K562 (cell line): ENCODE measurements around the gene SV2A. TPM values are rescaled to one million over a fixed set of nuclear protein-coding genes. Genes with fewer than 3 reads are reported as not detected.

Experiments
- ATAC-seq: fragments of 200-7000 bp; cut with Tn5 transposase; 3 replicates; pipeline ENCODE4 v1.9.1; 2020; ENCODE audit warnings: moderate library complexity
- BruUV-seq: library from RNA; stranded (reverse); fragments of 400-500 nt; replicated peaks from 2 replicates; lab custom pipeline; 2021; lab: Mats Ljungman, UMichigan
- CTCF ChIA-PET: fragments of 300-600 bp; formaldehyde crosslinking; extraction: SDS; loops from one replicate; lab custom pipeline; 2021; ENCODE audit warnings: low intra/inter-chr PET ratio; lab: Yijun Ruan, JAX
- POLR2A ChIA-PET: fragments of 300-600, 350-650 bp; sonication (Branson Sonifier 250); formaldehyde crosslinking; extraction: SDS; loops from one replicate; lab custom pipeline; 2021; ENCODE audit warnings: antibody characterized with exemption, inconsistent platforms; lab: Yijun Ruan, JAX
- DNase-seq, 4 experiments: peaks; one replicate each; pipeline versions ENCODE4 v3.0.0 to v3.0.0-alpha.2; 2011 to 2018; ENCODE audit warnings: low spot score in 3 of 4, mixed read lengths in 3 of 4; ENCODE audit errors: extremely low read depth in 1 of 4
- FAIRE-seq: peaks from 2 replicates; lab custom pipeline; 2011; peaks lifted over from hg19 to GRCh38; lab: Jason Lieb, UNC
- H2AFZ ChIP-seq: 2 replicates; pipeline ENCODE4 v1.6.0; 2011; ENCODE audit warnings: low read depth, low read length, control low read depth, inconsistent platforms
- H3K27ac ChIP-seq: fragments of 200-600 bp; 3 replicates; pipeline ENCODE4 v1.8.0; 2011; ENCODE audit warnings: low read depth, mild to moderate bottlenecking, control low read depth, inconsistent platforms, low read length, moderate library complexity, mixed read lengths; ENCODE audit errors: extremely low read depth
- H3K27me3 ChIP-seq, 2 experiments: fragments of 300-600 bp in 1 of 2; 2 replicates in 1 of 2; 3 replicates in 1 of 2; pipeline versions ENCODE4 v1.6.0 to v1.8.0; 2011; ENCODE audit warnings: inconsistent platforms in 2 of 2, low read length in 2 of 2, mild to moderate bottlenecking in 1 of 2, mixed read lengths in 1 of 2, moderate library complexity in 1 of 2; ENCODE audit not compliant: control insufficient read depth in 2 of 2, insufficient read depth in 2 of 2
- H3K36me3 ChIP-seq: fragments of 300-600 bp; 3 replicates; pipeline ENCODE4 v1.8.0; 2011; ENCODE audit warnings: mild to moderate bottlenecking, low read length, inconsistent platforms; ENCODE audit not compliant: control insufficient read depth, insufficient read depth
- H3K4me1 ChIP-seq, 2 experiments: fragments of 200-600 bp in 1 of 2; replicated peaks in 1 of 2; 2 replicates in 1 of 2; 3 replicates in 1 of 2; pipeline versions ENCODE4 v1.5.1 to v1.8.0; 2011; ENCODE audit warnings: inconsistent platforms in 2 of 2, low read length in 2 of 2, mild to moderate bottlenecking in 1 of 2, mixed read lengths in 1 of 2, moderate library complexity in 1 of 2; ENCODE audit not compliant: control insufficient read depth in 2 of 2, insufficient read depth in 2 of 2
- H3K4me2 ChIP-seq: 2 replicates; pipeline ENCODE4 v1.6.1; 2011; ENCODE audit warnings: low read length, control low read depth, inconsistent platforms, mixed read lengths; ENCODE audit not compliant: insufficient read depth
- H3K4me3 ChIP-seq: fragments of 200-600 bp; sonication (generic), shearing (Covaris generic); 2 replicates; pipeline ENCODE4 v1.5.1; 2016; ENCODE audit warnings: control low read depth, inconsistent platforms
- H3K79me2 ChIP-seq: fragments of 200-600 bp; 3 replicates; pipeline ENCODE4 v1.8.0; 2011; ENCODE audit warnings: low read length, inconsistent platforms; ENCODE audit not compliant: control insufficient read depth, insufficient read depth
- H3K9ac ChIP-seq, 2 experiments: 2 replicates each; pipeline versions ENCODE4 v1.6.0 to v1.6.1; 2011; ENCODE audit warnings: low read depth in 2 of 2, low read length in 2 of 2, control low read depth in 1 of 2, inconsistent platforms in 1 of 2, mild to moderate bottlenecking in 1 of 2, mixed read lengths in 1 of 2; ENCODE audit not compliant: insufficient read depth in 1 of 2
- H3K9me1 ChIP-seq: one replicate; pipeline ENCODE4 v1.6.0; 2011; ENCODE audit warnings: inconsistent platforms, mild to moderate bottlenecking, low read length, moderate library complexity; ENCODE audit not compliant: control insufficient read depth, insufficient read depth
- H3K9me3 ChIP-seq: replicated peaks from 2 replicates; pipeline ENCODE4 v1.5.1; 2011; ENCODE audit warnings: low read depth, low read length, inconsistent platforms; ENCODE audit not compliant: control insufficient read depth, insufficient read depth
- H4K20me1 ChIP-seq: replicated peaks from 2 replicates; pipeline ENCODE4 v1.6.1; 2011; ENCODE audit warnings: low read length, inconsistent platforms, mixed read lengths; ENCODE audit not compliant: control insufficient read depth, insufficient read depth
- FOSL1 ChIP-seq: fragments of 200-800 bp; sonication (Bioruptor generic); conservative IDR thresholded peaks from 2 replicates; pipeline ENCODE4 v1.6.1; 2016; ENCODE audit warnings: missing genetic modification characterization, missing compliant biosample characterization
- FOXJ3 ChIP-seq: sonication (generic); formaldehyde crosslinking; IDR thresholded peaks from 2 replicates; pipeline ENCODE4 v1.4.0; 2020; ENCODE audit warnings: mild to moderate bottlenecking, missing genetic modification reagents
- JUND ChIP-seq, 2 experiments: IDR thresholded peaks; 2 replicates in 1 of 2; 3 replicates in 1 of 2; pipeline ENCODE4 v1.6.1; 2011; ENCODE audit warnings: borderline replicate concordance in 2 of 2, low read depth in 2 of 2, low read length in 2 of 2, improper control_type of control experiment in 1 of 2, missing biosample characterization in 1 of 2, missing genetic modification characterization in 1 of 2, missing genetic modification reagents in 1 of 2
- MTA2 ChIP-seq: fragments of 450-650 bp; IDR thresholded peaks from 2 replicates; pipeline ENCODE4 v1.6.1; 2016; ENCODE audit warnings: low read depth
- MYBL2 ChIP-seq, 2 experiments: fragments of 450-650 bp in 1 of 2; sonication (generic) in 1 of 2; formaldehyde crosslinking in 1 of 2; IDR thresholded peaks; 2 replicates each; pipeline versions ENCODE4 v1.6.1 to v1.8.1; 2017 to 2022; ENCODE audit warnings: borderline replicate concordance in 1 of 2, inconsistent platforms in 1 of 2, low read depth in 1 of 2, mild to moderate bottlenecking in 1 of 2, missing genetic modification reagents in 1 of 2, moderate library complexity in 1 of 2
- RBM34 ChIP-seq: fragments of 200-400 bp; formaldehyde crosslinking; IDR thresholded peaks from 2 replicates; pipeline ENCODE4 v1.6.1; 2018; ENCODE audit warnings: low read length, borderline replicate concordance; ENCODE audit not compliant: insufficient read depth
- RBM39 ChIP-seq: fragments of 200-400 bp; formaldehyde crosslinking; optimal IDR thresholded peaks from 2 replicates; pipeline ENCODE3; 2018; ENCODE audit warnings: low read depth, low read length
- SREBF2 ChIP-seq: sonication (generic); formaldehyde crosslinking; IDR thresholded peaks from 2 replicates; pipeline ENCODE4 v1.4.0; 2020; ENCODE audit warnings: mild to moderate bottlenecking, missing genetic modification reagents
- SRSF7 ChIP-seq: fragments of 200-400 bp; formaldehyde crosslinking; optimal IDR thresholded peaks from 2 replicates; pipeline ENCODE3; 2017; ENCODE audit warnings: mild to moderate bottlenecking, low read depth, low read length
- TAF7 ChIP-seq: fragments of 450-650 bp; IDR thresholded peaks from 2 replicates; pipeline ENCODE4 v1.6.1; 2016; ENCODE audit warnings: missing genetic modification characterization, missing compliant biosample characterization
- ZBTB9 ChIP-seq: fragments of 450-650 bp; formaldehyde crosslinking; IDR thresholded peaks from 2 replicates; pipeline ENCODE4 v1.4.0; 2020; ENCODE audit warnings: mild to moderate bottlenecking, moderate library complexity
- ZNF217 ChIP-seq: sonication (generic); formaldehyde crosslinking; IDR thresholded peaks from 2 replicates; pipeline ENCODE4 v1.8.0; 2022; ENCODE audit warnings: mild to moderate bottlenecking, missing genetic modification reagents
- ZNF431 ChIP-seq: sonication (generic); formaldehyde crosslinking; IDR thresholded peaks from 2 replicates; pipeline ENCODE4 v1.8.0; 2022; ENCODE audit warnings: mild to moderate bottlenecking, missing genetic modification reagents
- ZNF79 ChIP-seq: fragments of 250-450 bp; sonication (Bioruptor Pico); IDR thresholded peaks from 2 replicates; pipeline ENCODE4 v1.4.0; 2020; ENCODE audit warnings: low read depth, mild to moderate bottlenecking, moderate library complexity
- WGBS: fragments of 100-300 bp; shearing (Covaris generic); methylation state at CpG from one replicate; pipeline ENCODE4 v1.1.6; 2016; ENCODE audit warnings: low coverage, mixed read lengths; ENCODE audit not compliant: insufficient coverage; ENCODE audit errors: missing lambda C conversion rate; 5-methylcytosine and 5-hydroxymethylcytosine counted together
- in situ Hi-C: fragments of 300-500 bp; cut with MboI; formaldehyde crosslinking; loops from 4 replicates; pipeline ENCODE4 v1.15.0; 2018; ENCODE audit warnings: inconsistent platforms, mixed read lengths
- intact Hi-C: fragments of 100-400 bp; cut with micrococcal nuclease; formaldehyde crosslinking; loops from 2 replicates; pipeline ENCODE4 v1.14.2; 2022
- polyA plus RNA-seq, 8 experiments: library from polyadenylated mRNA; depleted of rRNA in 4 of 8; stranded (reverse) in 5 of 8; unstranded in 3 of 8; fragments of >200 nt; fragmentation: Nextera tagmentation in 2 of 8; fragmentation: Illumina TruSeq in 1 of 8; extraction: Ambion mirVana in 2 of 8; extraction: Trizol in 1 of 8; gene quantifications; 2 replicates each; pipeline versions ENCODE4 v1.2.1 to v1.2.3, GENCODE V29; 2011 to 2014; ENCODE audit warnings: inconsistent platforms in 1 of 8, missing spikeins in 1 of 8
- total RNA-seq, 7 experiments: library from RNA; depleted of rRNA in 6 of 7; stranded (reverse); fragments of >200 nt in 6 of 7; fragmentation: Illumina TruSeq in 2 of 7; extraction: Trizol in 2 of 7; gene quantifications; 2 replicates each; pipeline versions ENCODE4 v1.2.1 to v1.2.3, GENCODE V29; 2011 to 2021; ENCODE audit warnings: low replicate concordance in 1 of 7
- TF ChIP-seq, protein P1 (sequence below): sonication (generic); formaldehyde crosslinking; IDR thresholded peaks from 2 replicates; pipeline ENCODE4 v1.8.1; 2022; ENCODE audit warnings: missing genetic modification reagents
- TF ChIP-seq, protein P2 (sequence below): sonication (generic); formaldehyde crosslinking; IDR thresholded peaks from 2 replicates; pipeline ENCODE4 v1.9.0; 2022; ENCODE audit warnings: mild to moderate bottlenecking, missing genetic modification reagents
- TF ChIP-seq, protein P3 (sequence below): fragments of 450-650 bp; formaldehyde crosslinking; IDR thresholded peaks from 2 replicates; pipeline ENCODE4 v1.4.0; 2020; ENCODE audit warnings: mild to moderate bottlenecking, moderate library complexity

The SV2A gene
- total and polyA plus RNA-seq, 9 of the 15 experiments (the other 6 are each of a cell fraction or from before 2014, with no cell fraction given): 0.07 to 0.22 (median 0.11) TPM; not detected in 1

- H3K4me1 ChIP-seq: peaks cover 16 to 25% of the 10 kb centered on the region in 2 experiments
- H3K9me3 ChIP-seq: no peaks in the 10 kb centered on the region
- no TSS peak for BruUV-seq
- peak; percentile 81 for ATAC-seq
- POLR2A ChIA-PET: interaction anchor here (0.6 to 1.3 kb wide), 7 partner anchors 14 to 246 kb away, joined by 3 to 15 read pairs (median 3); a partner anchor contains a TSS
- H3K36me3 ChIP-seq: peaks cover 28% of the 10 kb centered on the region; the same call in 2 of the 3 replicates
- DNase-seq: peak; percentile 66 to 74 (median 70)
- H3K4me2 ChIP-seq: no peak overlapping the region
- peak; percentile 88 for FAIRE-seq
- H4K20me1 ChIP-seq: no peaks in the 10 kb centered on the region
- 43% methylated on average over 5 of the region's 5 CpGs for WGBS
- no peak overlapping the region for H3K4me3 ChIP-seq
- CTCF ChIA-PET: interaction anchor here (1.6 kb wide), 1 partner anchor 54 kb away, joined by 4 read pairs; a partner anchor contains a TSS
- in situ Hi-C loops: no loop called here
- H2AFZ ChIP-seq: no peak overlapping the region
- no peak overlapping the region; the same call in 2 of the 3 replicates for H3K27ac ChIP-seq
- no peak overlapping the region for H3K9ac ChIP-seq
- H3K9me1 ChIP-seq: no peaks in the 10 kb centered on the region
- intact Hi-C loops: no loop called here
- H3K79me2 ChIP-seq: no peaks in the 10 kb centered on the region
- H3K27me3 ChIP-seq: no peaks in the 10 kb centered on the region
- TF ChIP-seq, protein P1, sequence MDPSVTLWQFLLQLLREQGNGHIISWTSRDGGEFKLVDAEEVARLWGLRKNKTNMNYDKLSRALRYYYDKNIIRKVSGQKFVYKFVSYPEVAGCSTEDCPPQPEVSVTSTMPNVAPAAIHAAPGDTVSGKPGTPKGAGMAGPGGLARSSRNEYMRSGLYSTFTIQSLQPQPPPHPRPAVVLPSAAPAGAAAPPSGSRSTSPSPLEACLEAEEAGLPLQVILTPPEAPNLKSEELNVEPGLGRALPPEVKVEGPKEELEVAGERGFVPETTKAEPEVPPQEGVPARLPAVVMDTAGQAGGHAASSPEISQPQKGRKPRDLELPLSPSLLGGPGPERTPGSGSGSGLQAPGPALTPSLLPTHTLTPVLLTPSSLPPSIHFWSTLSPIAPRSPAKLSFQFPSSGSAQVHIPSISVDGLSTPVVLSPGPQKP (CRISPR knock-in tag): no peak
- TF ChIP-seq ZNF431 (no peak), RBM34 (no peak), FOSL1 (tag) (no peak; the same call in 1 of the 2 replicates), JUND (IDR thresholded peaks at IDR 0.05; ENCODE audit: borderline replicate concordance, low read depth, low read length) (peak; percentile 24; the same call in 1 of the 2 replicates), JUND (tag; IDR thresholded peaks at IDR 0.05; ENCODE audit: borderline replicate concordance, low read depth, low read length) (no peak), MYBL2 (IDR thresholded peaks at IDR 0.05; ENCODE audit: low read depth) (no peak), MYBL2 (CRISPR knock-in tag; IDR thresholded peaks at IDR 0.05; ENCODE audit: borderline replicate concordance) (no peak), RBM39 (no peak), ZBTB9 (CRISPR knock-in tag) (no peak), FOXJ3 (CRISPR knock-in tag) (no peak), MTA2 (no peak), TAF7 (tag) (no peak), SREBF2 (CRISPR knock-in tag) (no peak), ZNF79 (CRISPR knock-in tag) (no peak), ZNF217 (no peak), SRSF7 (no peak)
- TF ChIP-seq, protein P2, sequence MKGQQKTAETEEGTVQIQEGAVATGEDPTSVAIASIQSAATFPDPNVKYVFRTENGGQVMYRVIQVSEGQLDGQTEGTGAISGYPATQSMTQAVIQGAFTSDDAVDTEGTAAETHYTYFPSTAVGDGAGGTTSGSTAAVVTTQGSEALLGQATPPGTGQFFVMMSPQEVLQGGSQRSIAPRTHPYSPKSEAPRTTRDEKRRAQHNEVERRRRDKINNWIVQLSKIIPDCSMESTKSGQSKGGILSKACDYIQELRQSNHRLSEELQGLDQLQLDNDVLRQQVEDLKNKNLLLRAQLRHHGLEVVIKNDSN (CRISPR knock-in tag): no peak
- TF ChIP-seq, protein P3, sequence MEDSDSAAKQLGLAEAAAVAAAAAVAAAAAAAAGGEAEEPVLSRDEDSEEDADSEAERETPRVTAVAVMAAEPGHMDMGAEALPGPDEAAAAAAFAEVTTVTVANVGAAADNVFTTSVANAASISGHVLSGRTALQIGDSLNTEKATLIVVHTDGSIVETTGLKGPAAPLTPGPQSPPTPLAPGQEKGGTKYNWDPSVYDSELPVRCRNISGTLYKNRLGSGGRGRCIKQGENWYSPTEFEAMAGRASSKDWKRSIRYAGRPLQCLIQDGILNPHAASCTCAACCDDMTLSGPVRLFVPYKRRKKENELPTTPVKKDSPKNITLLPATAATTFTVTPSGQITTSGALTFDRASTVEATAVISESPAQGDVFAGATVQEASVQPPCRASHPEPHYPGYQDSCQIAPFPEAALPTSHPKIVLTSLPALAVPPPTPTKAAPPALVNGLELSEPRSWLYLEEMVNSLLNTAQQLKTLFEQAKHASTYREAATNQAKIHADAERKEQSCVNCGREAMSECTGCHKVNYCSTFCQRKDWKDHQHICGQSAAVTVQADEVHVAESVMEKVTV: 0 out of 2 replicates have a peak, but pooled peaks have one; percentile 34
Measured at GRCh38 chr1:149942207-149942606, 24.6 kb upstream of the SV2A start.
